NCI-H524 (cell line): ENCODE measurements around the gene HUNK.
A peak's percentile ranks its signal among the peaks of the same experiment; 100 is the strongest.
"Not testable (repeated sequence)": the region's sequence is repeated elsewhere in the genome, so short reads cannot be mapped to it uniquely, and the experiment has no call there.

Experiments
- DNase-seq, 2 experiments: peaks; one replicate each; lab custom pipeline; 2025; lab: John Stamatoyannopoulos, UW

The HUNK gene

GRCh38 chr21:31872452-31873274, at the start of gene HUNK:
HUNK (plus strand) TSS chr21:31873020; CDS start chr21:31873675, 655 bp downstream.
- DNase-seq = peak; percentile 92 to 95

DNA sequence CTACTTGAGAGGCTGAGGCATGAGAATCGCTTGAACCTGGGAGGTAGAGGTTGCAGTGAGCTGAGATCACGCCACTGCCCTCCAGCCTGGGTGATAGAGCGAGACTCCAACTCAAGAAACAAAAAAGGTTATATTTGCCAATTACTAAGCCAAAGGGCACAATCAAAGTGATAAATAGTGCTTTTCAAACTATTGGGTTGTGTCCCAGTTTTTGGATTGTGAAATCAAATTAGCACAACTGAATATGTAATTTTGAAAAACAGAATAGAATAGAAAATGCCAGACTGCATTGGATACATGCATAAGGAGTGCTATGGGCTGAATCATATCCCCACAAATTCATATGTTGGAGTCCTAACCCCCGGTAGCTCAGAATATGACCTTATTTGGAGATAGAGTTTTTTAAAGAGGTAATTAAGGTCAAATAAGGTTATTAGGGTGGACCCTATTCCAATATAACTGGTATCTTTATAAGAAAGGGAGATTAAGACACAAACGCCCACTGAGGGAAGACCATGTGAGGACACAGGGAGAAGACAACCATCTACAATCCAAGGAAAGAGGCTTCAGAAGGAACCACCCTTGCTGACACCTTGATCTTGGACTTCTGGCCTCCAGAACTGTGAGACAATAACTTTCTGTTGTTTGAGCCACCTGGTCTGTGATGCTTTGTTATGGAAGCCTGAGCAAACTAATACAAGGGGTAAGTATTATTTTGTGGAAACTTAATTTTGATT, 42.9 kb upstream of the HUNK start:
- no peak for DNase-seq

- DNase-seq = no peak
Observed at GRCh38 chr21:31830701-31831100, 42.1 kb upstream of the HUNK start.

GRCh38 chr21:31837041-31837440, 35.8 kb upstream of the HUNK start:
- DNase-seq = no peak

GRCh38 chr21:31837618-31838390, 35.0 kb upstream of the HUNK start:
- no peak for DNase-seq

GRCh38 chr21:31838586-31839355, 34.0 kb upstream of the HUNK start:
- no peak for DNase-seq

DNA sequence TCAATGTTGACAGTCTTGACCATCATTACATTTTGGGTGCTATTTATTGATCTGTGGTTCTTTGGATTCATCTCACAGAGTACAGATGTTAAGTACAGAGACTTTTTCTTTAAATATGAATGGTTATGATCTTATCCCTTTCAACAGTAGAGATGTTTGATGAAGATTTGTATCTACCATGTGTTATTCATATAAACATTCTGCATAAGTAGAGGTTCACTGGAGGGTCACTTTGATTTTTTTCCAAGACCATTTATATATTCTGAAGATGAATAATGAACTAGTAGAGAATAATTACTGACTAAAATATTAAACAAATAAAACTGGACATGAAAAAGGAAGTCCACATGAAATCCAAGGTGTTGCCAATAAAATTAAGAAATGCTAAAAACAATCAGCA, 28.6 kb upstream of the HUNK start:
- DNase-seq = no peak

DNA sequence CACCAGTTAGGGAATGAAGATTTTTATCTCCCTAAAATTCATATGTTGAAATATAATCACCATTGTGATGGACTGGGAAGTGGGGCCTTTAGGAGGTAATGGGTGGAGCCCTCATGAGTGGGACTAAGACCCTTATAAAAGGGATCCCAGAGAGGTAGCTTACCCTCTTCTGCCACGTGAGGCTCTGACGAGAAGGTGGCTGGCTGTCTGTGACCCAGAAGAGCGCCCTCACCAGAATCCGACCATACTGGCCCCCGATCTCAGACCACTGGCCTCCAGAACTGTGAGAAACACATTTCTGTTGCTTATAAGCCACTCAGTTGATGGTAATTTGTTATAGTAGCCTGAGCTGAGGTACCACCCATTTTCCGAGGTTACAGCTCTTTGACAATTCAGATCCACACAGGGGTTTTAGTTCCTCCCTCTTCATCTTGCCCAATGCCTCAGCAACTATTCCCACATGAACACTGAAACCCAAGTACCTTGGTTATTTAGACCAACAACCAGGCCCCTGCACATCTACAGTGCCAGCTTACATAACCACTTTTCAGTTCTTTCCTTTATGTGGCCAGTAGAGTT, 27.6 kb upstream of the HUNK start:
- no peak for DNase-seq

DNA sequence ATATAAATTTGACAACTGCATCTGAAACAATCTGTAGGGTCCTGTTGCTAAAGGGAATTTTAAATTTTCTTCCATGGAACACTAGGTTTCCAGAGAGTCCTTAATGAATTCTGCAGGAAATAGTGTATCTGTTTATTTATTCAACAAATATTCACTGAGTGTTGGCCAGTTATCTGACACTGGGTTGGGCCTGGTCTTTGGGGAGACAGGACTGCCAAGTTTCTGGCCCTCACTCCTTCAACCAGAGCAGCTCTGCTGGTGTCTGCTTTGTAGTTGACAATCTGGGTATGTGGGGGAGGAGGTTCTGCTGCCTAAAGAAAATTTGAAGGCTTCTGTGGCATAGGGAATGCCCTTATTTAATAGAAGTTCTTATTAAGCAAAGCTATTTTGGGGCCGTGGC, 26.1 kb upstream of the HUNK start:
- no peak for DNase-seq

DNA sequence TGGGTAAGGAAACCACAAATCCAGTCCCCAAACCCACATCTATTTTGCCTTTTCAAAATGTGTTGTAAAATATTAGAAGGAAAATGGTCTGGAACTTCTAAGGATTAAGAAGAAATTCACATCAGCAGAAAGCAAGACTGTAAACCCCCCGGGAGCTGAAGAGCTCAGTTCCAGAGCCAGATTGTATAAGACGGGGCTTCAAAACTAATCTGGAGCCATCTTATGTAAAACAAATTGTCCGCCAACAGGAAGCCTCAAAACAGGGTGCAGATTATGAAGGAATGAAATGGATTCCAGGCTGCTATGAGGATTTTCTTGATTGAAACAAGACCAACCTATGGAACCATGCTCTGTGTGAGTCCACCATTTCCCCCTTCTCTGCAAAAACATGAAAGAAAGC, 25.1 kb upstream of the HUNK start:
- DNase-seq = no peak

DNA sequence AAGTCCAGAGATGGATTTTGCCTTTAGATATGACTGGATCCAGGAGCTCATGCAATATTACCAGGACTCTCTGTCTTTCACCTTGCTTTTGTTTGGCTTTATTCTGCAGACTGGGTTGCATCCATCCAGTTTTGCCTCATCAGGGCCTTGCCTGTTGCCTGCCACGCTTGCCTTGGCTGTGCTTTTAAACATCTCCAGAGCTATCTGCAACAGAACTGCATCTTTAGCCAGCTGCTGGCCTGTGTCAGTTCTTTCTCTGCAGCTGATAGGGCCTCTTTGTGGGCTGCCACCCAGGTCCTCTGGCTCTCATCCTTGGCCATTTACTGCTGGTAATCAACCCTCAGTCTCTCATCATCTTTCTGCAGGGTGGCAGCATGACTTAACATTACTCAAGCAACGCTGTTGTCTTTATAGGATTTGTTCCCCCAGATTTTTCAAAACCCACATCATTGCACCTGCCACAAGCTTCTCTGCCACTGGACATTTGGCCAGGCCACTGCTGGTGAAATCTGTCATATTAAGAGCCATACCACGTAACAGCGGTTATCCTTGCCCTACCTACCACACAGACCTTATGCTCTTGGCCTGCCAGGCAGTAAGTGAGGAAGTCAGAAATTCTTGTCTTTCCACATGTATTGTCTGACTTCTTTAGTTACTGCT, 24.4 kb upstream of the HUNK start:
- no peak for DNase-seq

GRCh38 chr21:31850886-31851285, 21.9 kb upstream of the HUNK start:
- no peak for DNase-seq

GRCh38 chr21:31855180-31855579, 17.6 kb upstream of the HUNK start:
- no peak for DNase-seq

- DNase-seq = no peak
Observed at GRCh38 chr21:31857096-31857495, 15.7 kb upstream of the HUNK start.

- not testable (repeated sequence) for DNase-seq
Observed at GRCh38 chr21:31857631-31858030, 15.2 kb upstream of the HUNK start.

- no peak for DNase-seq
Observed at GRCh38 chr21:31860851-31861250, 12.0 kb upstream of the HUNK start.

GRCh38 chr21:31862078-31862477, 10.7 kb upstream of the HUNK start:
- peak in 1 of 2 experiments; percentile 39 for DNase-seq

- no peak for DNase-seq
Observed at GRCh38 chr21:31865429-31865970, 7.3 kb upstream of the HUNK start.

DNA sequence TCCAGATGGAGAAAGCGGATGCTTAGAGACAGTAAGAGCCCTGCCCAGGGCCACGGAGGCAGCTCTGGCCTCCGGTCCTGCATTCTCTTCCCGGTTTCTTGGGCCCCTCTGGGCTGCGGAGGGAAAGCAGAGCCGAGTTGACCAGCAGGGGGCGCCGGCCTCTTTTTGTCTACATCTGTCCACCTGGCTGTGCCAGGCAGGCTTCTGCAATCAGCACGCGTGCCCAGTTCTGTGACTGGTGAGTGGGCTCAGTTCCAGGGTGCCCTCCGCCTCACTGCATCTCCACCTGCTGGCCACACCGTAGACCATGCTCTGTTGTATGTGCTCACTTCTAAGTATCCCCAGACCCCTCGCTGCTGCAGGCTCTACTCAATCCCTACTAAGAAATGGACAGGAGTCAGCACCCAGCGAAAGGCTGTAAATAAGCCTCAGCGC, 6.7 kb upstream of the HUNK start:
- DNase-seq = peak; percentile 93 to 98

DNA sequence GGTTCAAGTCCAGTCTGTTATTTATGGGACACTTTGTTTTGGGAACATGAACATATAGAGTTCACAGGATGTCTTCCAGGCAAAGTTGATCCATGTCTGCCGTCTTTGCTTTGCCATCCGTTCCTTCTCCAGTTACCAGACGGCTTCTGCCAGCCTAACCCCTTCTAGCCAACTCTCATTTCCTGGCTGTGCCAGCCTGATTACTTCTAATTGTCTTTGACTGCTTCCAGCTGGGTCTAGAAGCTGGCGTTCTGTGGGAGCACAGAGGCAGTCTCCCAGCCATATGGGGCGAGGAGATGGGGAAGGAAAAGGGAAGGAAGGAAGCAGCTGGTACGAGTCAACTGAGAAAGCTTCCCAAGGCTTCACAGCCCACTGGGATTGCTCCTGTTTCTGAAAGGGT, 3.1 kb upstream of the HUNK start:
- DNase-seq = no peak
